Fibroblast of gingiva (primary cell): ENCODE results near the gene CLMP.
"Not testable (repeated sequence)": the region's sequence is repeated elsewhere in the genome, so short reads cannot be mapped to it uniquely, and the experiment has no call there.

Experiments used
- DNase-seq: peaks from one replicate; pipeline ENCODE4 v3.0.0-alpha.2; 2011; ENCODE audit warnings: low read depth

The CLMP gene

GRCh38 chr11:123168241-123168640, 26.8 kb downstream of the CLMP start:
- DNase-seq: no peak

DNA sequence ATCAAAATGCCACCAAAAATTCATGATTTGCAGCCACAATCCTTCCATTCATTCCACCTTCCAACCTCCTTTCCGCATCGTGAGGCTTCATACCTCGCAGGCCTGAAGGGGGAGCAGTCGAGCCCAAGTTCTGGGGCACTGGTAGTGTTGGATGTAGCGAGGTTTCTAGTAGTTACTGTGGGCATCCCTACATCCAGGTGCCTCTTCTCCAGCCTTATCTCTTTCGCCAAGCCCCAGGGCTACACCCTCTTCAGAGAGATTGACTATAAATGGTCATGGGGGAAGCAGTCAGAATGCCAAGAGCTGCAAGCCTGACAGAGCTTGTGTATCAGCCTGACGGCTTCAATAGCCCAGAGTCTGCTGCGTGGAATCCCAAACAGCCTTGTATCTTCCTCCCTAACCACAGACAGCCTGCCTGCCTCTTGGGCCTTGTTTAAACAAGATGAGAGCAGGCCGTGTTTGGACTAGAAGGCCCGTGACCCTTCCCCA, 28.9 kb downstream of the CLMP start:
- DNase-seq: no peak

GRCh38 chr11:123164732-123165450, 30.2 kb downstream of the CLMP start:
- DNase-seq: no peak

DNA sequence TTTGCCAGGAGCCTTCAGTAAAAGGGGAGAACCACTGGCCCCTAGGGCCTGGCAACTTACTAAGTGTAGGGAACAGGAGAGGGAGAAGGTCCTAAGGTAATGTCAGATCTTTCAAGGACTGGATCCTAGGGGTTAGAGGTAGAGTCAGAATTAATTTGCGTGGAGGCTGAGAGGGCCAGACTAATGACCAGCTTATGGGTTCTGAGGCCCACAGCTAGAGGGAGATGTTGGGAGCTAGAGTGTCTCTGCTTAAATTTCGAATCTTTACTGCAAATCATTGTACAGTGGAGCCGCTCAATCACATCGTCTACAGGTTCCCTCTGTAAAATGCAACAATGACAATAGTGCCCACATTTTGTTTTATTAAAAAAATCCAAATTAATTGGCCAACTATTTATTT, 31.4 kb downstream of the CLMP start:
- DNase-seq: no peak

- DNase-seq: peak; percentile 71
Measured at GRCh38 chr11:123161376-123162030, 33.5 kb downstream of the CLMP start.

- DNase-seq: no peak
Measured at GRCh38 chr11:123159183-123159857, 35.7 kb downstream of the CLMP start.

DNA sequence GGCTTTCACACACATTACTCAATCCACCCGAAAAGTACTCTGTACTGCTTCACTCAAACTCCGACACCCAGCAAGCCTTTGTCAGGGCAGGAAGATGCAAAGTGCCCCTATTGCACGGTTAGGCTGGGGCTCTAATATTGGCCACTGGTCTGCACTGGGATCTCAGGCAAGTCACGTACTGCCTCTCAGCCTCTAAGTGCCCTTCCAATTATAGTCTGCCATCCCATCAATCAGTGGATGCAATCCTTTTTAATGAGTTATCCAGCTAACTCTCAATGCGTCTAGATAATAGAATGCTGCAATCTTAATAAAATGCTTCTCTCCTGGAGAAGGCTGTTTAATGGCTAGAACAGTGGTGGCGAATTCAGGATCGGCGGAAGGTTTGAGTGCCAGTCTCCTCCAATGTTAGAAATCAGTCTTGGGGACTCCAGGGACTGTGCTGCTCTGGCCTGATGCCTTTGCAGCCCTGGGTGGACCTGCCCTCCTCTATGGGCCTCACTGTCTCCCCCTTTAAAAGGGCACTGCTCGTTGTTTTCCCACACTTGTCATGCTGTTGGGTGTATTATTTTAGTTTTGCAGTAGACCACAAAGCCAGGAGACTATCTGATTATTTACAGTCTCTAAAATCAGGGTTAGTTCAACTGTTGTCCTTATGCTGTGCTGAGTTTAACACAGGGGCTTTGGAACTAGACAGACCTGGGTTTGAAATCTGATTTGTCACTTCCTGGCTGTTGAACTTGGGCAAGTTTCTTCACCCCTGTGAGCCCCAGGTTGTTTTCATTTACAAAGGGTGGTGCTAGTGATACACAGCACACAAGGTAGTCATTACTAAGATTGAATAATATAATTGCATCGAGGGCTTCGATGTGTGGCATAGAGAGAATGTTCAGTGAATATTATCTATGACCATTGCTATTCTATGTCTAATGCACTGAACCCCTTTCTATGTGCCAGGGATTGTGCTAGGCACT, 36.7 kb downstream of the CLMP start:
- no peak for DNase-seq

- peak; percentile 82 for DNase-seq
Measured at GRCh38 chr11:123152951-123153350, 42.1 kb downstream of the CLMP start.

DNA sequence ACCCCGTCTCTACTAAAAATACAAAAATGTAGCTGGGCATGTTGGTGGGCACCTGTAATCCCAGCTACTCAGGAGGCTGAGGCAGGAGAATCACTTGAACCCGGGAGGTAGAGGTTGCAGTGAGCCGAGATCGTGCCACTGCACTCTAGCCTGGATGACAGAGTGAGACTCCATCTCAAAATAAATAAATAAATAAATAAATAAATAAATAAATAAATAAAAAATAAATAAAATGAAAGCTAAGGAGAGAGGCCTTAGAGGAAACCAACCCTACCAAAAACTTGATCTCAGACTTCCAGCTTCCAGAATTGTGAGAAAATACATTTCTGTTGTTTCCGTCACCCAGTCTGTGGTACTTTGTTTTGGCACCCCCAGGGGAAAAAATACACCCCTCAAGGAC, 42.7 kb downstream of the CLMP start:
- not testable (repeated sequence) for DNase-seq

GRCh38 chr11:123151796-123152195, 43.3 kb downstream of the CLMP start:
- DNase-seq: no peak

- no peak for DNase-seq
Measured at GRCh38 chr11:123151366-123151765, 43.7 kb downstream of the CLMP start.

DNA sequence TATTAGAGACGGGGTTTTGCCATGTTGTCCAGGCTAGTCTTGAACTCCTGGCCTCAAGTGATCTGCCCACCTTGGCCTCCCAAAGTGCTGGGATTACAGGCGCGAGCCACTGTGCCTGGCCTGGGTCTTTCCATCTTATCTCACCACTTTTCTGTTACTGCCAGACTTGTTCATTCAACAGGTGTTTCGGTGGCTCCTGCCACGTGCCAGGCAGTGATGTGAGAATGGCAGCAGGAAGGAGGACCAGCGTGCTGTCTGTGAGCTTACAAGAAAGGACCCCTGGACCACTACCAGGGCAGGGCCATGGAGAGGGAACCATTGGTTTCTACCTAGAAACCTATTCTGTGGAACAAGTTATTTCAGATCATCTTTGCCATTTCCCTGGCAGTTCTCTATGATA, 44.2 kb downstream of the CLMP start:
- DNase-seq: no peak

DNA sequence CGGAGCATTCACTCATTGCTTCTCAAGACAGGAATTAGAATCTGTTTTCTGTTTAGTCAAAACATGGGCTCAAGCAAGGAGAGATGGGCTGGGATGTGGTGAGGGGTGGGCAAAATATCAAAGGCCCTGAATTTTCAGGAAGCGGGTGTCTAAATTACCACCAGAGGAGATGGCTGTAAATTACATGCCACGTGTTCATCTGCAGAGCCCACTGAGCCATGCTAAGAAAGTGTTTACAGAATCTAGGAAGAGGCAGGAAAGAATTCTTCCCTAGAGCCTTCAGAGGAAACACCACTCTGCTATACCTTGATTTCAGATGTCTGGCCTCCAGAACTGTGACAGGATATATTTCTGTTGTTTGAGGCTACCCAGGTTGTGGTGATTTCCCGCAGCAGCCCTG, 46.1 kb downstream of the CLMP start:
- no peak for DNase-seq

DNA sequence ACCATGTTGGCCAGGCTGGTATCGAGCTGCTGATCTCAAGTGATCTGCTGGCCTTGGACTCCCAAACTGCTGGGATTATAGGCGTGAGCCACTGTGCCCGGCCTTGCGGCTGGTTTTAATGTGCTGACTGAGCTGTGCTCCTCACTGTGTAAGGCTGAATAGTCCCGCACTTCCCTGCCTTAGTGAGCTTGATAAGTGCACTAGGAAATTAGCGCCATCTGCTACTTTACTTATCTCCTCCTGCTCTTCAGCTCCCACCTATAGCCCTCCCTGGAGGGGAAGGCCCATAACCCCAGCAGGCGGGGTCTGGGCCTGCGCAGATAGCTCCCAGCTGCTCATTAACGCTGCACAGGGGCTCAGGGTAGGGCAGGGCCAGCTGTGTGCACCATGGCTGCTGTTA, 49.4 kb downstream of the CLMP start:
- no peak for DNase-seq

DNA sequence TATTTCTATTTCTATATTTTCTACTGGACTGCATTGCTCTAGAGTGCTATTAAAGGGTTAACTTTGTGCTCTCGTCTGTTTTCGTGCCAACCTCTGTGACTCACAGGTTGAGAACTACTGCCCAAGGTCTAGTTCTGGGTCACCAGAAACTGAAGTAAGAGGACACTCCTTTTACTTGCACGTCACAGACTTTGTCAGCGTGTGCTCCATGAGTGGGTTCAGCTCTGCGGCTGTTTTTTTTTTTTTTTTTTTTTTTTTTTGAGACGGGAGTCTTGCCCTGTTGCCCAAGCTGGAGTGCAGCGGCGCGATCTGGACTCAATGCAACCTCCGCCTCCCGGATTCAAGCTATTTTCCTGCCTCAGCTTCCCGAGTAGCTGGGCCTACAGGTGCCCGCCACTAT, 49.8 kb downstream of the CLMP start:
- DNase-seq: peak; percentile 92

DNA sequence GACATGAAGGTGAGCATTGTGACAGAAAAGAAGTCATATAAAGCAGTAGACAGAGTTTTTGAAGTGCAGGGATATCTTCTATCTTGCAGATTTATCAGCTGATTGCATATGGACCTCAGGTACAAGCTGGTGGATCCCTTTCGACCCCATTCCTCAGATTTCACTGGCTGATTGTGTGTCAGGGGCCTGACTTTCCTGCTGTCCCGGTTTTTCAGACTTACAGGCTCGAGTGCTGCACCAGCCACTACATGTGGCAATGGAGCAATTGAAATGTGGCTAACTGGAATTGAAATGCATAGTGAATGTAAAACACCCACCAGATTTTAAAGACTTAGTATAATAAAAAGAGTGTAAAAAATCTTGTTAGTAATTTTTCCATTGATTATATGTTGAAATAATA, 50.3 kb downstream of the CLMP start:
- no peak for DNase-seq

DNA sequence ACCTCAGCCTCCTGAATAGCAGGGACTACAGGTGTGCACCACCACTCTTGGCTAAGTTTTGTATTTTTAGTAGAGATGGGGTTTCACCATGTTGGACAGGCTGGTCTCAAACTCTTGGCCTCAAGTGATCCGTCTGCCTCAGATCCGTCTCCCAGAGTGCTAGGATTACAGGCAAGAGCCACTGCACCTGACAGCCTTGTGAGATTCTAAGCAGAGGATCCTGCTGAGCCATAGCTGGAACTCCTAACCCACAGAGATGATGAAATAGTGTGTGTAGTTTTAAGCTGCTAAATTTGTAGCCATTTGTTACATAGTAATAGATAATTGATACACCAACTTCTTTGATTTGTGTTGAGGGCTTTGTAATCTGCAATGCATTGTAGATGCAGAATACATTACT, 51.1 kb downstream of the CLMP start:
- no peak for DNase-seq

GRCh38 chr11:123143476-123143875, 51.6 kb downstream of the CLMP start:
- DNase-seq: no peak

DNA sequence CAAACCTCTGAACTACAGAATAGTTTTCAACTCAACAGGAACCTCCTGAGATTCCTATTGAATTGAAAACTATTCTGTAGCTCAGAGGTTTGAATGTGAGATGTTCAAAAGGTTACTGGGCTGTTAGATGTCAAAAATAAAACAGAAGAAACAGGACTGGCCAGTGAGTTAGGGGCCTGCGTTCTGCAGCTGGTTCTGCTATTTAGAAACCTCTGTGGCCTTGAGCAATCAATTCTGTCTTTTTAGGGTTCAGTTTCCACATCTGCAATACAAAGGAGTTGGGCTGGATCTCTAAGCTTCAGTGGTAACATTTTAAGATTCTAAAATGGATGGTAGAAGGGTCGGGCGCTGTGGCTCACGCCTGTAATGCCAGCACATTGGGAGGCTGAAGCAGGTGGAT, 55.8 kb downstream of the CLMP start:
- no peak for DNase-seq

DNA sequence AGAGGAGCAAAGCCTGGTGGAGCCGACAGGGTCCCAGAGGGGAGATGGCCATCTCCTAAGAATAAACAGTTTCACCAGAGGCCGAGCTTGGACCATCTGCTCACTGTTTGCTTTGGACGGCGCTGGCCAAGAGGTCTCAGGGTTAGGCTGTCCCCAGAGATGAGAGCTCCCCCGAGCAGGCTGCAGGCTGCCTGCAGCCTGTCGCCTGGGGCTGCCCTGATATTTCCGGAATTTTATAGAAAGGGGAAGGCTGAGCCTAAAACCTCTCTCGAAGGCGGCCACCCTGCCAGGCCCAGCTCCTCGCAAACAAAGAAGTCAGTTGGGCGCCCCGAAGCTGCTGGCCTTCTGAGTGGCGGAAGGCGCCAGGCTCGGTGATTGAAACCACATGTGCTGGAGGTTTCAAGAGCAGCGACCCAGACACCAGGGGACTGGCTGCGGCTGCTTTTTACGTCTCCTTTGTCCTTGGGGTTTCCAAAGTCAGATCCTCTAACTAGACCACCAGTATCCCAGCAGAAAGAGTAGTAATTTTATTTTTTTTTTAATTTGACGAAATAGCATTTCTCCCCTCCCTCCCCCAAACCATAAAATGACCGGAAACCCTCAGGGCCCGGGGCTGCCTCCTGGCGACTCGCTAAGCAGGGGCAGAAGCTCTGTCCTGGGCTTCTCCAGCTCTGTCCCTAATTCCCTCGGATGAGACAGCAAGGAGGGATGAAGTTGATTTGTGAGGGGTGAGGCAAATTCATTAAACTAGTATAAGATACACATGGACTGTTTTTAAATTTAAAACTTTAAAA, 57.4 kb downstream of the CLMP start:
- DNase-seq: peak; percentile 98

DNA sequence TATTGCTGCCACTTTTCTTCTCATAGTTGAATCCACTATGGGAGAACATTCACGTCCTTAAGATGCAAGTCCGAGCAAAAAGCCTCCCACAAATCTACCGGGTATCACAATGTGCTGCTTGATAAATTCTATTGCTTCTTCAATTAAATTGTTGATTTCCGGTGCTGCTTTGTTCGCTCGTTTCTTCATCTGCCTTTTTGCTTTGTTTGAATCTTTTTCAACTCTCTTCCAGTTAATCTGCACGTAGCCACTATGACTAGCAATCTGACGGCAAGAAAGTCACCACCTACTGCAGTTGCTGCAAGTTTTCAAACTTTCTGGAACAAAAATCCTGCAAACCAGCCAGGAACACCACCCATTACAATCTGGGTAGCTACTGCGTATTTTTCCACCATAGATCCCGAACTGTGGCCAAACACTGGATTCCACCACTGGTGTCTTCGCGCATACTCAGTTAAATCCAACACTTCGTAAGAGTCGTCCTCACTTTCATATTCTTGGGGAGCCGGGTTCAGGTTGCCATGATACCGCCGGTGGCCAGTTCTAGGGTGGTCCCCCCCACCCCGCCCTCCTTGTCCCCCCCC, 59.1 kb downstream of the CLMP start:
- no peak for DNase-seq
